GDM1 (cell line): ENCODE results near the gene IQCE.
"Not testable (repeated sequence)": the region's sequence is repeated elsewhere in the genome, so short reads cannot be mapped to it uniquely, and the experiment has no call there.

Experiments
- DNase-seq: peaks from one replicate; lab custom pipeline; 2025; lab: John Stamatoyannopoulos, UW

Gene IQCE

DNA sequence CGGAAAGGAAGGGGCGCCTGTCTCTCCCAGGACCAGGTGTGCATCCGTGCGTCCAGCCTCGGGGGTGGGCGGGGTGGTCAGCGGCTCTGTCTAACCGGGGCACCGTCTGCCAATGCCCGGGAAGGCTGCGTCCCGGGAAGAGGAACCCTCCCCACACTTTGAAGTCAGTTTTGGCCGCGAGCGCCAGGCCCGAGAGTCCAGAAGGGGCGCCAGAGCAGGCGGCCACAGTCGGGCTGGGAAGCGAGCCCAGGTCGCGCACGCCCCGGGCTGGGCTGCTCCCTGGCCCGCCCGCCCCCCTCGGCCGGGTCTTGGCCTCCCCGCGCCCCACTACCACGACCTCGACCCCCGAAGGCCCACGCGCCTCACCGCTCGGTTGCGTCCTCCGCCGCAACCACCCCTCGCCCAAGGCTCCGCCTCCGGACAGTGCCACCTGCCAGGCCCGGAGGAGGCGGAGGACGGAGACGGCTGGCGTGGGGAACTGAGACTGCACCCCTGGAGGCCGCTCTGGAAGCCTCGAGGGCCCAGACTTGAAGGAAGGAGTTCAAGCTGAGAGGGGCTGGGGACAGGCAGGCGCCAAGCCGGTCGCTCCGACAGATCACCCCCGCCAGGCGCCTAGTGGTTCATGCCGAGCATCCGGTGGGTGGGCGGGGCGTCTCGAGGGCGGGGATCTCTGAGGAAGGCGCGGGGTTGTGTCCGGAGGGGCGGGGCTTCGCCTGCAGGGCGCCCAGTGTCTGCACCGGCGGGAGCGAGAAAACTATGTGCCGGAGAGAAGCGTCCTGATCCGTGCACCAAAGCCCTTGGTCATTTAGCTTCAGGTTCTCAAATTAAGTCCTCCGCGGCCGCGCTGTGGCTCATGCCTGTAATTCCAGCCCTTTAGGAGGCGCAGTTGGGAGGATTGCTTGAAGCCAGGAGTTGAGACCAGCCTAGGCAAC lies 3.4 kb upstream of the IQCE start, which contains the start of gene BRAT1:
Gene BRAT1 (minus strand): TSS at position 404 of the 932 bp plus-strand sequence. CDS start 1,093 bp downstream, outside the sequence.
- DNase-seq: peak; percentile 85

DNA sequence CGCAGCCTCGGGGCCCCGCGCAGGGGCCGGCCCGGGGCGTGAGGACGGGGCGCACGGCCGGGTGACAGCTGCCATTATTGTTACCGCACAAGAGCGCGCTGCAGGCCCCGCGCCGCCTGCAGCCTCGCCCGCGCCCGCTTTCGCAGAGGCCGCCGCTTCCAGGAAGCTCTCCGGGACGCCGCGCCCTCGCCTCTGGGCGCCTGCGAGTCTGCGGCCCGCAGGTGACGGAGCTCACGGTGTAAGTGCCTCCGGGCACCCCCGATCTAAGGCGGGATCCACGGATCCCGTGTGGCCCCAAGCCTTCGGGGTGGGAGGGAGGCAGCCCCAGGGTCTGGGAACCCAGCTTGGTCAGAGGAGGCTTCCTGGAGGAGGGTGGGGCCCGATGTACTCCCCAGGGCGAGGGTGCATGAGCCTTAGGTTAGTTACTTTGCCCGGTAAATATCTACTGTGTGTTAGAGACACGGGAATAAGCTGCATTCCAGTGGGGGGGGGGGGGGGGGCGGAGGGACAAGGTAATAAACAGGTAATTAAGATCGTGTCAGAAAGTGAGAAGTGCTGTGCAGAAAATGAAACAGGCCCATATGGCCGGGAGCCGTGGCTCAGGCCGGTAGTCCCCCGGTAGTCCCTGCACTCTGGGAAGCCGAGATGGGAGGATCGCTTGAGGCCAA lies 638 bp downstream of the IQCE start:
- no peak for DNase-seq

DNA sequence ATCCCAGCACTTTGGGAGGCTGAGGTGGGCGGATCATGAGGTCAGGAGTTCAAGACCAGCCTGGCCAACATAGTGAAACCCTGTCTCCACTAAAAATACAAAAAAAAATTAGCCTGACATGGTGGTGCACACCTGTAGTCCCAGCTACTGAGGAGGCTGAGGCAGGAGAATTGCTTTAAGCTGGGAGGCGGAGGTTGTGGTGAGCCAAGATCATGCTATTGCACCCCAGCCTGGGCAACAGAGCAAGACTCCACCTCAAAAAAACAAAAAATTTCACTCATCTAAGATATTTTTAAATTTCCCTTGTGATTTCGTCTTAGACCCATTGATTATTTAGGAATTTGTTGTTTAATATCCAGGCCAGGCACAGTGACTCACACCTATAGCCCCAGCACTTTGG lies 5.2 kb downstream of the IQCE start:
- DNase-seq: not testable (repeated sequence)

DNA sequence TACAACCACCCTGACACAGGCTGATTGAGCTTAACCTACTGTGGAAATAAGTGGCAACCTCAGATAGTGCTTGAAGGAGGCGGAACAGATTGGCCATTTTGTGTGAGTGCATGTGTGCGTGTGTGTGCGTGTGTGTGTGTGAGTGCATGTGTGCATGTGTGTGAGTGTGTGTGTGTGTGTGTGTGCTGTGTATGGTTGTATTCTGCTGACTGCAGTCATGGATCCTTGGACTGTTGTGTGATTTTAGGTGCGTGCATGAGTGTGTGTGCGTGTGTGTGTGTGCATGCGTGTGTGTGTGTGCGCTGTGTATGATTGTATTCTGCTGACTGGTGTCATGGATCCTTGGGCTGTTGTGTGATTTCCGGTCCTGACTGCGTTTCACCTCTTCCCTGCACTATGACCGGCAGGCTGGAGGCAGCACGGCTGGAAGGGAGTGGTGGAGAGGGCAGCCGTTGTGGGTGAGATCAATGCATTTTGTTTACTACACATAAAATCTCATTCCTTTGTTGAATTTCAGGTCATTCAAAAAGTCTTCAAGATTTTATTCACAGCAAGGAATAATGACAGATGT lies 6.3 kb downstream of the IQCE start:
- no peak for DNase-seq

DNA sequence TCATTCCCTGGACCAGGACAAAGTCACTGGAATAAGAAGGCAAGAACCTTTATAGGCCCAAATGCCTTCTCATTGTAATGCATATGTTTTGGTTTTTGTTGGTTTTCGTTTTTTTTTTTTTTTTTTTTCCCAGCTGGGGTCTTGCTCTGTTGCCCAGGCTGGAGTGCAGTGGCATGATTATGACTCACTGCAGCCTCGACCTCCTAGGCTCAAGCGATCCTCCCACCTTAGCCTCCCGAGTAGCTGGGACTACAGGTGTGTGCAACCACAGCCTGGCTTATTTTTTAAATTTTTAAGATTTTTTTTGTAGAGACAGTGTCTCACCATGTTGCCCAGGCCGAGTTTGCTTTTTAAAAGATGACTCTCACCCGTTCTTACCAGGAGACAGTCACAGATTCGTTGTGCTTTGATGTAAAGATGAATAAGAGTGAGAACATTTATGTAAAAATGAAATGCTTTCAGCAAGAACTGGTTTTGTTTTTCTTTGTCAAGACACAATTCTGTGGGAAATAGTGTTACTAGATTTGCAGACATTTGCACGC lies 7.6 kb downstream of the IQCE start:
- DNase-seq: no peak

DNA sequence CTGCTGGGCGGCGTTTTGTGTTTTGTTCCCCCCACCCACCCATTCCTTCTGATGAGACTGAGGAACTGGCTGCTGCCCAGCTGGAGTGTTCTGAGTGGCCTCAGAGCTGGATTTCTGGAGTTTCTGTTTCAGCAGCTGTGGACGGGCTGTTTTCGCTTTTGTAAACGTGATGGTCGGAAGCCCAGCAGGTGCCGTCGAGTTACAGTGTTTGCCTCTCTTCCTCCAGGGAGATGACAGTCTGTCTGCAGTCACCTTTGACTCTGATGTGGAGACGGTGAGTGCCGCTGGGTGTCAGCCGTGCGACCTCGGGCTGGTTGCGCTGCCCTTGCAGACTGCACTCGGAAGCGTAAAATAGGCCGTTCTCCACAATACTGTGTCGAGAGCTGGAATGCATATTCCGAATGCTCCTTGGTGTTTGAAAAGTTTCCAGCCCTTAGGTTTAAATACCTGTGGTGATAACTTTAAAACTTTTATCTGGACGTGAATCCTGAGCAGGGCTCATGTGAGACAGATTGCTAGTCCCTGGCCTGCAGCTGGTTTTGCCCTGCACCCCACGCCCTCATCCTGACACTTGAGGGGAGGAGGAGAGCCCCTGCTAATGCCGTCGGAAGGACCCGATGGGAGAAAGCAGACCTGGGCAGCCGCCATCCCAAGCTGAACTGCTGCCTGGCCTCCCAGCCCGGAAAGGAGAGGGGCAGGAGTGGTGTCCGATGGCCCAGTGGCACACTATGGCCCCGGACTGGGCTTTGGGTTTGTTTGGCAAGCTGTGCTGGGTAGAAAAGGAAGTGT lies 8.3 kb downstream of the IQCE start:
- DNase-seq: no peak

DNA sequence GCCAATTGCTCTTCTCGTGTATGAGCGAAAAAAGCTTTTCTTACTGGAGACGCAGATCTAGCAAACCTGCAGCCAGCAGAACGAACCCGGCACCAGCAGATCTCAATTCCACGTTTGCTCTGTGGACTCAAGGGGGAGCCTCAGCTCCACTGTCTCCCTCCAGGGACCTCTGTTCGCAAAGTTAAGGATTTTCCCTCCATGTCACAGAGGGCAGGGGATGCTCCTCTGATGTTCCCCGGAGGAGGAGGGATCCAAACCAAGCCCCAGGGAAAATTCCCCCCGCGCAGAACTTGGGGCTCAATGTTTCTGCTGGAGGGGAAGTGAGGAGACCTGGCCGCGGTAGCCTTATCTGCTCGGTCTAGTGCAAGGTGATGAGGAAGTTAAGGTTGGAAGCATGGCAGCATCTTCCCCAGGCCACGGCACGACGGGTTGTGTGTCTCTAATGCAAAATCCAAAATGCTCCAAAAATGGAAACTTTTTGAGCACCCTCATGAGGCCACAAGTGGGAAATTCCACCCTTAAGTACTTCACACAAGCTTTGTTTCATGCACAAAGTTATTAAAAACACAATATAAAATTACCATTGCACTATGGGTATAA lies 9.0 kb downstream of the IQCE start:
- peak; percentile 9 for DNase-seq

DNA sequence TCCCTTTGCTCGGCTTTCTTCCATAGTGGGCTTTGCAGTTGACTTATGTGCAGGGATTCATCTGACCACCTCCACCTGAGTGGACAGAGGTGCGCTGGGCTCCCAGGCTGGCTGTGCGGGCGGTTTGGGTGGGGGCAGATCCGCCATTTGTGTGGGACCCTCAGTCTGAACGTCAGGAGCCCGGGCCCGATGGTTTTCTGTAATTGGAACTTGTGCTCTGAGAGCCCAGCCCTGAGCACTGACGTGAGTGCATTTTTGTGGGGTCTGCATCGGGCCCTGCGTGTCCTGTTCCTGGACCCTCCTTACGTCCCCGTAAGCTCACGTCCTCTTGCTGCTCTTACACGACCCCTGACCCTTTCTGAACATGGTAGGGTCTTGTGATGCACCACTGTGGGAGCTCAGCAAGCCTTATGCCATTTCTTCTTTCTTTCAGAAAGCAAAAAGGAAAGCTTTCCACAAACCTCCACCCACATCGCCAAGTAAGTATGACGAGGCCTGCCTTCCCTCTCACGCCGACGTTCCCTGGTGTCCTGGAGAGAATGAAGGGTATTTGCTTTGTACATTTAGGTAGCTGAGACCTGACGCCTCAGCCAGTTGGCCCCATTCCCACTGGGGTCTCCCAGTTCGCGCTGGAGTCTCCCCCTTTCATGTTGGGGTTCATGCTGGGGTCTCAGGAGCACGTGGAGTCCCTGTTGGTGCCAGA lies 9.9 kb downstream of the IQCE start:
- no peak for DNase-seq

DNA sequence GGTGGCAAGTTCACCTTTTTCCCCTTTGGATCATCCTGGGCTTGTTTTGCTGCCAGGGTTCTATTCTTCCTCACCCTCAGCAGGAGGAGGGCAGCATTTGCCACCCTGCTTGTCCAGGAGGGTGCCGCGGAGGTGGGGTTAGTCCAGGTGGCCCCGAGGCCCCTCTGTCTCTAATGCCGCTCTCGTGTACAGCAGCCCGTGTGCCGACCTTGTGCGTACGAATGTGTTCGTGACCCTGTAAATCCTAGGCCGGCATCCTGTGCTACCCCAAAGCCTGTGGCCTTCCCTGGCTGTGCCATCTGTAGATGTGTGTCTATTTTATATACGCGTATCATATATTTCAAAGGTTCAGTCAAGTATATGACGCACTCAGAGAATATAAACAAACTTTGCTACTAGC lies 10.6 kb downstream of the IQCE start:
- no peak for DNase-seq

DNA sequence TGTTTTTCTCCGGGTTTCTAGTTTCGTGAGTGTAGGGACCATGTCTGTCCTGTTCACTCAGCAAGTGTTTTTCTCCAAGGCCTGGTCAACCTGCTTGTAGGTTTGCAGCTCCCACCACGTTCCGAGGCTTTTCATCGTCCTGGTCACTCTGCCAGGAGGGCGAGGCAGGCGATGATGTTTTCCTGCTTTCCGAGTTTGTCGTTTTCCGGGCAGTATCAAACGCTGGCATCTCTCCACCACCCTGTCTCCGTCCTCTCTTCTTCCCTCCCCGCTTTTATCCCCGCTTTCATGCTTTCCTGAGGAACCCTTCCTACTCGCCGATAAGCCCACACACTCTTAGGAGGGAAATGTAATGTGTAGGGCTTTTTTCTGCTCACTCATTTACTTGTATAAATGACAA lies 11.2 kb downstream of the IQCE start:
- no peak for DNase-seq

DNA sequence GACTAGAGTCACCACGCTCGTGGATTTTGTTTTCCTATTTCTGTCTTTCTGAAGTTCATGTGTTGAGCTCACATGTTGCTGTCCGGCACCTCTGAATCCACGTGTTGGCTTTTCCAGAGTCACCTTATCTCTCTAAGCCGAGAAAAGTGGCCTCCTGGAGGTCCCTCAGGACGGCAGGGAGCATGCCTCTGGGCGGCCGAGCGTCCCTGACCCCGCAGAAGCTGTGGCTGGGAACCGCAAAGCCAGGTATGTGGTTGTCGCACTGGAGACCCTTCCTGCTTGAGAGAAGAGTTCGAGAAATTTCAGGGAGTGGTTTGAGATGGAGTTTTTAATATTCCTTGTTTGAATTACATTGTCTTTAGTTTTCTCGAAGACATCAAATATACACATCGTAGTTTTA lies 12.6 kb downstream of the IQCE start:
- DNase-seq: no peak

DNA sequence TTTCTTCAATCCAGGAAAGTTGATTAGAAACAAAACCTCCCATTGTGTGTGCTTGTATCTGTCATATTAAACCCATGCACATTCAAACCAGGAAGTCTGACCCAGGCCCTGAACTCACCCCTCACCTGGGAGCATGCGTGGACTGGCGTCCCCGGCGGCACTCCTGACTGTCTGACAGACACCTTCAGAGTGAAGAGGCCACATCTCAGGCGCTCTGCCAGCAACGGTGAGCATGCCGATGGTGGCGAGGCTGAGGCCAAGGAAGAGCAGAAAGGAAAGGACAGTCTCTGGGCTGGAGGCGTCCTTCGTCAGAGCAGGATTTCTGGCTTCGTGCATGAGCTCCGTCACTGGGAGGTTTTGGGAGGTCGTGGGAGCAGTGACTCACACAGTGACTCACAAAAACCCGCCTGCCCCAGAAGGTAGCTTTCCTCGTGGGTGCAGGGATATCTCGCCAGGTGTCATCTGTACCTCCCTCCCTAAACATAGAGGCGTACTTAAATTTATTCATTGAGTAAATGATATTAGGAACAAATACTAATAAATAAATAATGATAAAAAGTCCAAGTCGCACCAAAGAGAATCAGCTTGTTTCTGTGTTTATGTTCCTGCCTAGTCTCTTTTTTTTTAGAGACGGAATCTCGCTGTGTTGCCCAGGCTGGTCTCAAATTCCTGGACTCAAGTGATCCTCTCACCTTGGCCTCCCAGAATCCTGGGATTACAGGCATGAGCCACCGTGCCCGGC lies 13.5 kb downstream of the IQCE start:
- no peak for DNase-seq

DNA sequence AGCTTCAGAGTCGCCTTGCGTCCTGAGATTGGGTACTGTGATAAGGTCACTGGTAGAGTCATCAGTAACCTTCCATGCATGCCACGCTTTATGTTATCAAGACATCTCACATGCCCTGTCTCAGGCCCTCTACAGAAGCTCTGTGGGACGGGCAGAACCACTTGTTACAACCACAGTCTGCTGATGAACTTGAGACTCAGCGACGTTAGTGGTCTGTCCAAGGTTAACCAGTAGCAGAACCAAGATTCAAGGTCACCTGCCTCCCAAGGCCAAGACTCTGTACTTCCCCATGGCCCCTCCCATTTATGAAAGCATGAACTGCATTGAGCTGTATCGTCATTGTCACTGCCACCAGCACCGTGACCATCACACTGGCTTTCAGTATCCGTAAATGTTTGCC lies 15.0 kb downstream of the IQCE start:
- DNase-seq: no peak

DNA sequence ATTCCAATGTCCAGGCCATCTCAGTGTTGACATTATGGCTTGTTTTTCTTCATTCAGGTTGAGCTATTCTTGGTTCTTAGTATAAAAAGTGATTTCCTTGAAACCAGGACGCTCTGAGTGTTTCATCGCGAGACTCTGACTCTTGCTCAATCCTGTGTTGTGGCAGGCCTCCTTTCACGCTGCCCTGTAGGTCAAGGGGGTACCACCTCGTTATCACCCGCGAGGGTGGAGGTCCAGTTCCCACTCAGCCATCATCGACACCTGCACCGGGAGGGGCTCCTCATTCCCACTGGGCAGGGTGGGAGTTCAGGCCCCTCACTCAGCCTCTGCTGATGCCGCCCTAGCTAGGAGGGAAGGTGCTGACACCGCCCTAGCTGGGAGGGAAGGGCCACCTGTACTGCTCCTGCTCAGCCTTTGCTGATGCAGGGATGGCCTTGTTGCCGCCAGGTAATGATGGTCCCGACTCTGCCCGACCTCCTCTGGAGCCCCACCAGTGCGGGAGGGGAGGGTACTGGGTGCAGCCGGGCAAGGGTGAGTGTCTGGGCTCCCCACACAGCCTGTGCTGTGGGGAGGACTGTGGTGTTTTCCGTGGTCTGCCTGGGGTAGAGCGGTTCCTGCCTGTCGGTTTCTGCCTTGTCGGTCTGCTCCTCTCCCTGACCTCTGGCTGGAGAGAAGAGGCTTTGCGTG lies 16.4 kb downstream of the IQCE start:
- no peak for DNase-seq

DNA sequence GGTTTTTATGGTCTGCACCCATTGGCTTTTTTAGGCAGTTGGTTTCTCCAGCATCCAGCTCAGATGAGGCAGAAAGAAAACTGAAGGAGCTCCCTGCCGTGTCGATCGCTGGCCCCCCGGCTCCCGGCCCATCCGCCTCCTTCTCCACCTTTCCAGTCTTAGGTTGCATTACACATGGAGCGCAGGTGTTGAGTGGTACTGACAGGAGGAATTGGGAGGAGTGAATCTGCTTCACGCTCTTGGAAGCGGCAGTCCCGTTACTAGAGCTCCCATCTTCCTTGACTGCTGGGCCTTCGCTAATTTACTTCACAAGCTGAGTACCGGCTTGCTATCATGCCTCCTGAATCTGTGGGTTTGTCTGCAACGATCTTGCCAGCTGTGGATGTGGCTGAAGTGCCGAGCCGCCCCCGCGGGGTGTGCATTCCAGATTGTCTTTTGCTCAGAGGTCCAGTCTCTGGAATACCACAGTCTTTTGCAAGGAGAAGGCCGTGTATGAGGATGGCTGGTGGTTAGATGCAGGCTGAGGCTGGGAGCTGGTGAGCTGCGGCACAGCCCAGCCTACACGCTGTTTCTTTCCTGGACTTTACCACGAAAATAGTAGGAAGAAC lies 17.1 kb downstream of the IQCE start:
- DNase-seq: no peak

DNA sequence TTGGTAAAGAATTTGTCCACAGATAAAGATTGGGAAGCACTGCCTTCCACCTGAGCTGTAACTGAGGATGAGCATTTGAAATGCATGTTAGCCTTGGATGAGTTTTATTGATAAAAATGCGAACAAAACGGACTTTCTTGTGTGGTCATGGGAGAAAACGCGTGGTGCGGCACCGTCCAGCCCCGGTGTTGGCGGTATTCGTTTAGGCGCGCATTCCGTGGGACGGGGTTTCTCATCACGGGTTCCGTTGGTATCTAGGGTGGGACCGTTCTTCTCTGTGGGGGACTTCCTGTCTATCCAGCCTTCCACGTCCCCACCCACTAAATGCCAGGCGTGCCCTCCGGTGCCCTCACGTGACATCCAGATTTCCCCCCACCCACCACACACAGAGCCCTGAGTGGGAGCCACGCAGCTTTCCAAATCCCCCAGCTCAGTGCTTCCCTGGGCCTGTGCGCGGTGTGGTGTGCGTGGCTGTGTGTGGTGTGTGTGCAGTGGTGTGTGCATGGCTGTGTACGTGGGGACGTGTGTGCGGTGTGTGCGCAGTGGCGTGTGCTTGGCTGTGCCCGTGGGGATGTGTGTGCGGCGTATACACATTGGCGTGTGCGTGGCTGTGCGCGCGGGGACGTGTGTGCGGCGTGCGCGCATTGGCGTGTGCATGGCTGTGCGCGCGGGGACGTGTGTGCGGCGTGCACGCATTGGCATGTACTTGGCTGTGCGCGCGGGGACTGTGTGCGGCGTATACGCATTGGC lies 18.1 kb downstream of the IQCE start:
- DNase-seq: no peak

DNA sequence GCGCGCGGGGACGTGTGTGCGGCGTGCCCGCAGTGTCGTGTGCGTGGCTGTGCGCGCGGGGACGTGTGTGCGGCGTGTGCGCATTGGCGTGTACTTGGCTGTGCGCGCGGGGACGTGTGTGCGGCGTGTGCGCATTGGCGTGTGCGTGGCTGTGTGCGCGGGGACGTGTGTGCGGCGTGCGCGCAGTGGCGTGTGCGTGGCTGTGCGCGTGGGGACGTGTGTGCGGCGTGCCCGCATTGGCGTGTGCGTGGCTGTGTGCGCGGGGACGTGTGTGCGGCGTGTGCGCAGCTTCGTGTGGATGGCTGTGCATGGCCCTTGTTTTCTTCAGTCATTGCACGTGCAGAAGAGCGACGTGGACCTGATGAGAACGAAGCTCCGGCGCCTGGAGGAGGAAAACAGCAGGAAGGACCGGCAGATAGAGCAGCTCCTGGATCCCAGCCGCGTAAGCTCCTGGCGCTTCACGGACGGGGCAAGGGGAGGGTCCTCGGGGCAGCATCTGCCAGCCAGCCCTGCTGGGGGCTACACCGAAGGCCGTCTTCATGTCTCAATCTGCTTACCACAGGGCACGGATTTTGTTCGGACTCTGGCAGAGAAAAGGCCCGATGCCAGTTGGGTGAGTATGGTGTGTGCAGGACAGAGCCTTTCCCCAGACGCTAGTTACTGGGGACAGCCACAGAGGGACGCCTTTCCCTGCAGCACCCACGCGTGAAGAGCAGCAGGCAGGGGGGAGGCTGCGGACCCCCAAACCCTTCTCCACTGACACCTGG lies 19.3 kb downstream of the IQCE start:
- DNase-seq: no peak

DNA sequence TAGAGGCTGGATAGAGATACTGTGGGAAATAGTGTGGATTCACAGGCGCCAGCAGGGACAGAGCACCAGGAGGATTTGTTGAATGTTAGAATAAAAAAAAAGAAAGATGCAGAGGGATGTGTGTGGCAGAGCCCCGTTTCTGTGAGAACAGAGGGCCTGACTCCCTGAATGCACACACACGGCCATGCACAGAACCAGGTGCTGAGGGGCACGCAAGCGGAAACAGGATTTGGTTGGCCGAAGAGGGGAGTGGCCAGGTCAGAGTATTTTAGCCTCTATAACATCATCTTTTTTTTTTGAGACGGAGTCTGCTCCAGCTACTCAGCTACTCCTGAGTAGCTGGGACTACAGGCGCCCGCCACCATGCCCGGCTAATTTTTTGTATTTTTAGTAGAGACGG lies 21.9 kb downstream of the IQCE start:
- DNase-seq: no peak
